ENCODE results near the gene RPS3.

Gene RPS3

DNA sequence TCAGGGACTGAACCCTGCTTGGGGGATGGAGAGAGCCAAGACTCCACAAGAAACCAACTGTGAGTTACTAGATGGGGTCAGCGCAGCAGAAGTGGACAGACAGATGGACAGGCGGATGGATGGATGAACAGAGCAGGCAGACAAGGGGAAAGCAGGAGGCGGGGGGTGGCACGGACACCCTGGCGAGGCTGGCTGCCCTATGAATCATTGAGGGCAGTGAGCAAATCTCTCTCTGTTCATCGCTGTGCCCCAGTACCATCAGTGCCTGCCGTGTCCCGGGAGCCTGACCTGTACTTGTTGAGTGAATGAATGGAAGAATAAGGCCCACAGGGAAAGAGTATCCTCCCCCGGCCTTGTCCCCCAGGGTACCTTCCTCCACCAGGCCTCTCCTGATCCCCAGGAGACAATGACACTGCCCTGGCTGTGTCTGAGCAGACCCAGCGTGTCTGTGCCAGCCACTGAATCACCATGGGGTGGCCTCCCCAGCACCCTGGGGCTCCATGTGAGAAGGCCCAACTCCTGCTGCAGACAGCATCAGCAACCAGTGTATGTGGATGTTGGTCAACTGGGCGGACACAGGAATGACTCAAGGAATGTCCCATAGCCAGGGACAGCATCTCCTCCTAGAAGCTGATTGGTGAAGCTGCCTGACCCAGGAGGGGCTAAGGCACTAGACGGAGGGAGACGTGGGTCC is 38.8 kb downstream of the RPS3 start:
- Histone ChIP-seq H3K9me3 (ENCODE audit: control insufficient read depth, insufficient read depth, low read depth, low read length) (no peaks in the 10 kb centered on the region), H3K4me1 (ENCODE audit: control insufficient read depth, insufficient read depth, low read length) (peaks cover 15% of the 10 kb centered on the region), H3K27ac (ENCODE audit: low read depth, low read length) (no peak overlapping the region), H3K9ac (ENCODE audit: low read length) (no peak overlapping the region), H3K36me3 (ENCODE audit: control insufficient read depth, insufficient read depth, low read length) (0 out of 2 replicates have a peak, but pooled peaks cover 4% of the 10 kb centered on the region), H3K4me3 (ENCODE audit: low read depth, low read length) (no peak overlapping the region), H3K27me3 (ENCODE audit: control insufficient read depth, insufficient read depth, low read length) (peaks cover 10% of the 10 kb centered on the region)

GRCh38 chr11:75439026-75439425 is 39.7 kb downstream of the RPS3 start:
- Histone ChIP-seq H3K9ac (ENCODE audit: low read length) (no peak overlapping the region), H3K4me1 (ENCODE audit: control insufficient read depth, insufficient read depth, low read length) (peaks cover 11% of the 10 kb centered on the region; the same call in 1 of the 2 replicates), H3K27ac (ENCODE audit: low read depth, low read length) (no peak overlapping the region), H3K9me3 (ENCODE audit: control insufficient read depth, insufficient read depth, low read depth, low read length) (no peaks in the 10 kb centered on the region), H3K4me3 (ENCODE audit: low read depth, low read length) (no peak overlapping the region), H3K27me3 (ENCODE audit: control insufficient read depth, insufficient read depth, low read length) (peaks cover under 1% of the 10 kb centered on the region; the same call in 1 of the 2 replicates), H3K36me3 (ENCODE audit: control insufficient read depth, insufficient read depth, low read length) (0 out of 2 replicates have a peak, but pooled peaks cover 4% of the 10 kb centered on the region)

GRCh38 chr11:75439495-75440120 is 40.3 kb downstream of the RPS3 start:
- Histone ChIP-seq H3K27ac (ENCODE audit: low read depth, low read length) (no peak overlapping the region), H3K9ac (ENCODE audit: low read length) (no peak overlapping the region), H3K9me3 (ENCODE audit: control insufficient read depth, insufficient read depth, low read depth, low read length) (no peaks in the 10 kb centered on the region), H3K4me3 (ENCODE audit: low read depth, low read length) (no peak overlapping the region), H3K4me1 (ENCODE audit: control insufficient read depth, insufficient read depth, low read length) (peaks cover 11% of the 10 kb centered on the region; the same call in 1 of the 2 replicates), H3K27me3 (ENCODE audit: control insufficient read depth, insufficient read depth, low read length) (no peaks in the 10 kb centered on the region), H3K36me3 (ENCODE audit: control insufficient read depth, insufficient read depth, low read length) (0 out of 2 replicates have a peak, but pooled peaks cover 4% of the 10 kb centered on the region)

DNA sequence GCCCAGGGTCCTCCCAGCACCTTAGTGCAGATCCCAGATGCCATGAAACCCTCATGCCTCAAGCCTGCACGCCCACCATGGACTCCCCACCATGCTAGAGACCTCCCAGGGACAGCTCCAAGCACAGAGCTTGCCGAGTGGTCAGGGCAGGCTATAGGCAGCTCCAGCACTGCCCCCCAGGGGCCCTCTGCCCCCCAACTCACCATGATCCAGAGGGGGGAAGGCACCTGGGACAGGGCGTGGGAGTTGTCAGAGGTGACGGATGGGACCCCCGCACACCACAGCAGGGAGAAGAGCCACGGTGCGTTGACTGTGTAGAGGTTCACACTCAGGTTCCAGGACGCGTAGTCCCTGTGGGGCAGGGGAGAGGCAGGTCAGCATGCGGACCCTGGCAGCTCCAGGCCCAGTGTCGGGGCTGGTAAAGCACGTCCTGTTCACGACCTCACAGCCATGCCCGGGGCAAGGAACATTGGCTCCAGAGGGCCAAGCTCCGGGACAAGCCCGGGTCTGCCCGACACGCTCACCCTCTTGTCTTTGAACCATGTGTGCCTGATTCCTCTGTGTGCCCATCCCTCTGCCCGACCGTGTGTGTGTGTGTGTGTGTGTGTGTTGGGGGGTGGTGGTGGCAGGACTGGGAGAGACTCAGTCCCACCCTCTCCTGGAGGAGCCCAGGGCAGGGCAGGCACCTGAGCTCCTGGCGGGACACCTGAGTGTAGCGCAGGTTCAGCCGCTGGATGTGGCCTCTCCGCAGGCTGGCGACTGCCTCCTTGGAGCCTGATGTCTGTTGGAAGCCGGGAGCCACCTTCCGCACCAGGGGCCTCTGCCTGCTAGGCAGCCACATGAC is 41.9 kb downstream of the RPS3 start:
- Histone ChIP-seq H3K27ac (ENCODE audit: low read depth, low read length) (no peak overlapping the region), H3K4me1 (ENCODE audit: control insufficient read depth, insufficient read depth, low read length) (peaks cover 11% of the 10 kb centered on the region; the same call in 1 of the 2 replicates), H3K36me3 (ENCODE audit: control insufficient read depth, insufficient read depth, low read length) (0 out of 2 replicates have a peak, but pooled peaks cover 4% of the 10 kb centered on the region), H3K9ac (ENCODE audit: low read length) (no peak overlapping the region), H3K27me3 (ENCODE audit: control insufficient read depth, insufficient read depth, low read length) (no peaks in the 10 kb centered on the region), H3K9me3 (ENCODE audit: control insufficient read depth, insufficient read depth, low read depth, low read length) (no peaks in the 10 kb centered on the region), H3K4me3 (ENCODE audit: low read depth, low read length) (no peak overlapping the region)

GRCh38 chr11:75441804-75442132 is 42.5 kb downstream of the RPS3 start:
- peaks cover 11% of the 10 kb centered on the region; the same call in 1 of the 2 replicates for H3K4me1 ChIP-seq (ENCODE audit: control insufficient read depth, insufficient read depth, low read length)
- no peaks in the 10 kb centered on the region for H3K36me3 ChIP-seq (ENCODE audit: control insufficient read depth, insufficient read depth, low read length)
- no peak overlapping the region for H3K27ac ChIP-seq (ENCODE audit: low read depth, low read length)
- H3K27me3 ChIP-seq (ENCODE audit: control insufficient read depth, insufficient read depth, low read length) = no peaks in the 10 kb centered on the region
- no peak overlapping the region for H3K4me3 ChIP-seq (ENCODE audit: low read depth, low read length)
- H3K9me3 ChIP-seq (ENCODE audit: control insufficient read depth, insufficient read depth, low read depth, low read length) = no peaks in the 10 kb centered on the region
- H3K9ac ChIP-seq (ENCODE audit: low read length) = no peak overlapping the region

DNA sequence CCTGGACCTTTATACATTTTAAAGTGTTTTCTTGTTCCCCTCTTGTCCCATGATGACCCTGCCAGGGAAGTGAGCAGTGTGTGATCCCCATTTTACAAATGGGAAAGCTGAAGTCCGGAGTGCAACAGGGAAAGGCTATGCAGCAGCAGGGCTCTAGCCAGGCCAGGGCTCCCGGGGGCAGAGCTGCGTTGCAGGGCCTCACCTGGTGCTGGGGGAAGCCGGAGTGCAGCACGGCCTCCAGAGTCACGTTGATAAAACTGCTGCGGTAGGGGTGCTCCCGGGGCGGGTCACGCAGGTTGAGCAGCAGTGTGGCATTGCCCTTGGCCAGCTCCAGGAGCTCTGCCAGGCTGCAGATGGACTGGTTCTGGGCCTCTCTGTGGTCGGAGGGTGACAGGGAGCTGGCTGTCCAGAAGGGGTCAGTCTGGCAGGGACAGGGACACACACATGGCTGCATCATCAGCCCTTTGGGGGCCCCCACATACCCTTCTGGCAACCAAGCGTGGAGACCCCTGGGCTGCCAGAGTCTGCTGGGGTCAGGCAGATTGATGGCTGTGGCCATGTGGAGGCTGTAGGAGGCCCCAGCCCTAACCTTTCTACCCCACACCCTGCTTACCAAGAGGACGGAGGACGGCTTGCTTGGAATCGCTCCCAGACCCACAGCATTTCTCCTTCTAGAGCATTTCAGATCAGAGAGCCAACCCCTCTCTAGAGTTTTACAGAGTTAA is 43.0 kb downstream of the RPS3 start:
- H3K36me3 ChIP-seq (ENCODE audit: control insufficient read depth, insufficient read depth, low read length) = no peaks in the 10 kb centered on the region
- no peak overlapping the region for H3K4me3 ChIP-seq (ENCODE audit: low read depth, low read length)
- H3K9me3 ChIP-seq (ENCODE audit: control insufficient read depth, insufficient read depth, low read depth, low read length) = no peaks in the 10 kb centered on the region
- H3K9ac ChIP-seq (ENCODE audit: low read length) = no peak overlapping the region
- no peak overlapping the region for H3K27ac ChIP-seq (ENCODE audit: low read depth, low read length)
- no peaks in the 10 kb centered on the region for H3K27me3 ChIP-seq (ENCODE audit: control insufficient read depth, insufficient read depth, low read length)
- peaks cover 11% of the 10 kb centered on the region; the same call in 1 of the 2 replicates for H3K4me1 ChIP-seq (ENCODE audit: control insufficient read depth, insufficient read depth, low read length)

GRCh38 chr11:75443043-75443442 is 43.7 kb downstream of the RPS3 start:
- Histone ChIP-seq H3K9ac (ENCODE audit: low read length) (no peak overlapping the region), H3K4me3 (ENCODE audit: low read depth, low read length) (no peak overlapping the region), H3K36me3 (ENCODE audit: control insufficient read depth, insufficient read depth, low read length) (no peaks in the 10 kb centered on the region), H3K9me3 (ENCODE audit: control insufficient read depth, insufficient read depth, low read depth, low read length) (no peaks in the 10 kb centered on the region), H3K4me1 (ENCODE audit: control insufficient read depth, insufficient read depth, low read length) (peaks cover 11% of the 10 kb centered on the region; the same call in 1 of the 2 replicates), H3K27ac (ENCODE audit: low read depth, low read length) (no peak overlapping the region), H3K27me3 (ENCODE audit: control insufficient read depth, insufficient read depth, low read length) (no peaks in the 10 kb centered on the region)

GRCh38 chr11:75445315-75445953 is 46.1 kb downstream of the RPS3 start:
- H3K9ac ChIP-seq (ENCODE audit: low read length) = no peak overlapping the region
- no peaks in the 10 kb centered on the region for H3K4me1 ChIP-seq (ENCODE audit: control insufficient read depth, insufficient read depth, low read length)
- no peaks in the 10 kb centered on the region for H3K36me3 ChIP-seq (ENCODE audit: control insufficient read depth, insufficient read depth, low read length)
- H3K27ac ChIP-seq (ENCODE audit: low read depth, low read length) = no peak overlapping the region
- no peaks in the 10 kb centered on the region for H3K9me3 ChIP-seq (ENCODE audit: control insufficient read depth, insufficient read depth, low read depth, low read length)
- H3K27me3 ChIP-seq (ENCODE audit: control insufficient read depth, insufficient read depth, low read length) = no peaks in the 10 kb centered on the region
- H3K4me3 ChIP-seq (ENCODE audit: low read depth, low read length) = no peak overlapping the region

DNA sequence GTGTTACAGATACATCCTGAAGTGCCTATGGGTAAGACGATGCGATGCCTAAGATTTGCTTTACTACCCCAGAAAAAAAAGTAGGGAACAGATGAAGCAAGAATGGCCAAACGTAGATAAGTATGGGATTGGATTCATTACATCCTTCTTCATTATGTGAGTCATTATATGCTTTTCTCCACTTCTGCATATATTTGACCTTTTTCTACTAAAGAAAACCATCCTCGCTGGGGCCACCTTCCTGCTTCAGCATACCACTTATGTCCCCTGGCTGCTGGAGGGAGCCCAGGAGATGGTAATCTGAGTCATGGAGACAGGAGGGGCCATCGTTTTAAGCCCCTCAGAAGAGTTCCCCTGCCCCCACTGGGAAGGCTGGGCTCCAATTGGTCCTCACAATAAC is 48.1 kb downstream of the RPS3 start:
- Histone ChIP-seq H3K9me3 (ENCODE audit: control insufficient read depth, insufficient read depth, low read depth, low read length) (no peaks in the 10 kb centered on the region), H3K4me1 (ENCODE audit: control insufficient read depth, insufficient read depth, low read length) (no peaks in the 10 kb centered on the region), H3K9ac (ENCODE audit: low read length) (no peak overlapping the region), H3K36me3 (ENCODE audit: control insufficient read depth, insufficient read depth, low read length) (no peaks in the 10 kb centered on the region), H3K27me3 (ENCODE audit: control insufficient read depth, insufficient read depth, low read length) (no peaks in the 10 kb centered on the region), H3K27ac (ENCODE audit: low read depth, low read length) (no peak overlapping the region), H3K4me3 (ENCODE audit: low read depth, low read length) (no peak overlapping the region)

DNA sequence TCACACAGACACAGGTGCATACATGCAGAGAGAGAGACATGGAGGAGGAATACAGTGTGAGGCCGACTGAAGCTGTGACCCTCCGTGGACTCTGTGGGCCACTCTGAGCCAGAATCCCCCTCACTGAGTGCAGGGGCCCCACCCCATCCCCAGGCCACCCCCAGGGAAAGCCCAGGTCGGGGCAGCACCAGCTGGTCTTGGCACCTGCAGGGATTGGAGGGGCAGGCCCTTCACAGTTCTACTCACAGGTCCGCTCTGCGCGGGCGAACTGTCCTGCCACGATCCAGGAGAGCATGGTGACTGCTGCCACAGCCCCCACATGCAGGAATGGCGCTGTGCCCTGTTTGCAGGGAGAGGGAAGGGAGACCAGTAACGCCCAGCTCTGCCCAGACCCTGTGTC is 50.0 kb downstream of the RPS3 start:
- Histone ChIP-seq H3K9ac (ENCODE audit: low read length) (no peak overlapping the region), H3K27ac (ENCODE audit: low read depth, low read length) (no peak overlapping the region), H3K36me3 (ENCODE audit: control insufficient read depth, insufficient read depth, low read length) (no peaks in the 10 kb centered on the region), H3K27me3 (ENCODE audit: control insufficient read depth, insufficient read depth, low read length) (no peaks in the 10 kb centered on the region), H3K4me3 (ENCODE audit: low read depth, low read length) (no peak overlapping the region), H3K9me3 (ENCODE audit: control insufficient read depth, insufficient read depth, low read depth, low read length) (no peaks in the 10 kb centered on the region), H3K4me1 (ENCODE audit: control insufficient read depth, insufficient read depth, low read length) (no peaks in the 10 kb centered on the region)
